ENCODE results near the gene SRRM1. TPM values are rescaled to one million over a fixed set of nuclear protein-coding genes. Genes with fewer than 3 reads are reported as not detected.

The SRRM1 gene
- total and polyA plus RNA-seq, 2 donors (not counting 3 experiments of a cell fraction or from before 2014, with no cell fraction given): 39.7 to 163 TPM

DNA sequence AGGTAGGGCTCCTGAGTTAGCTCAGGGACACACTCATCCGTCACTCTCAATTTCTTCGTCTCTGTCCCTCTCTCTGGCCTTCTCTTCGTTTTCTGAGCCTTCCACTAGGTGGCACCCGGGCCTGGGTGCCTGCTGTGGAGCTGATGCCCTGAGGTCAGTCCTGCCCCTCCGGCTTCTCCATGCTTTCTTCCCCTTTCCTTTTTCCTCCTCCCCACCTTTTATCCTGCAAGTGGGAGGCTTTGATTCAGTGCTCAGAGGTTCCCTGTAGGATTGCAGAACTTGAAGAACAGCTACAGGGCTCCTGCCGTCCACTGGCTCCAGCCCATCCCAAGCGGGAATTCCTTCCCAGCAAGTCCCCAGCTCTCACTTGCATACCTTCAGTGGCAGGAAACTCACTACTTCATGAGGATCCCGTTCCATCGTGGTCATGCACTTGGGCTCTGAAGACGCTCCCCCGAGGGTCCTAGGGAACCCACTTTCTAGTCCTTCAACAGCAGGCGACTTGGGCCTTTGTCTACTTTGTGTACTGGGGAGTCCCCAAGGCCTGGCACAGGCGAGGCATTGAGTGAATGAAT is 45.6 kb downstream of the SRRM1 start:
- no peaks in the 10 kb centered on the region for H3K9me1 ChIP-seq (replicated peaks; ENCODE audit: control insufficient read depth, extremely low read depth, insufficient read depth, low read length)
- peak; percentile 92 for FAIRE-seq
- H3K9me3 ChIP-seq (replicated peaks; ENCODE audit: control insufficient read depth, insufficient read depth, low read length): no peaks in the 10 kb centered on the region
- POLR2A ChIA-PET: interaction anchor here (0.7 to 2.7 kb wide), 3 partner anchors 58 to 142 kb away, joined by 3 to 34 read pairs (median 5); partner anchors contain the start of gene CLIC4
- H3K79me2 ChIP-seq (ENCODE audit: control insufficient read depth, insufficient read depth, low read length): no peaks in the 10 kb centered on the region
- H3K4me2 ChIP-seq (ENCODE audit: insufficient read depth, low read length): no peak overlapping the region
- peak; percentile 70 for DNase-seq (ENCODE audit: low read depth, low spot score)
- H3K9ac ChIP-seq (replicated peaks; ENCODE audit: extremely low read depth, insufficient read depth, low read length): no peak overlapping the region
- peak; percentile 88 to 92 for TF ChIP-seq CTCF (IDR thresholded peaks at IDR 0.05; ENCODE audit: extremely low read depth in 1 of 2, insufficient read depth in 1 of 2, low read depth in 1 of 2, low read length in 2 of 2)
- no peak for TF ChIP-seq POLR2AphosphoS5 (IDR thresholded peaks at IDR 0.05; ENCODE audit: insufficient read depth, low read depth, low read length)
- no peaks in the 10 kb centered on the region for H3K36me3 ChIP-seq (ENCODE audit: control insufficient read depth in 2 of 2, extremely low read depth in 1 of 2, insufficient read depth in 2 of 2, low read length in 2 of 2)
- H3K27me3 ChIP-seq (ENCODE audit: control insufficient read depth in 2 of 2, insufficient read depth in 2 of 2, low read length in 2 of 2): no peaks in the 10 kb centered on the region
- no peak overlapping the region for H3K27ac ChIP-seq (ENCODE audit: insufficient read depth, low read depth, low read length)
- no peaks in the 10 kb centered on the region for H4K20me1 ChIP-seq (replicated peaks; ENCODE audit: control insufficient read depth, extremely low read depth, insufficient read depth, low read length)
- CTCF ChIA-PET: interaction anchor here (0.6 to 6.3 kb wide), 53 partner anchors 9 to 208 kb away, joined by 3 to 283 read pairs (median 6); partner anchors contain the start of gene CLIC4
- H3K4me1 ChIP-seq (ENCODE audit: control insufficient read depth, extremely low read depth, insufficient read depth, low read length): peaks cover 9% of the 10 kb centered on the region
- dilution Hi-C loops (cut with MboI; ENCODE audit: extremely low pct_ligation_motif_present, low sequenced_read_pairs) (no loop called here), intact Hi-C loops (cut with micrococcal nuclease) (loop anchor here (1.0 to 2.0 kb wide), 5 partner anchors 32 to 210 kb away; partner anchors contain the start of gene CLIC4)
- H3K4me3 ChIP-seq (replicated peaks in 1 of 3; ENCODE audit: insufficient read depth in 1 of 3, low read depth in 1 of 3, low read length in 3 of 3): no peak overlapping the region
- peak overlapping the region; percentile 83 for H2AFZ ChIP-seq (ENCODE audit: low read depth, low read length)
- no TSS peak for BruUV-seq (replicated peaks)

DNA sequence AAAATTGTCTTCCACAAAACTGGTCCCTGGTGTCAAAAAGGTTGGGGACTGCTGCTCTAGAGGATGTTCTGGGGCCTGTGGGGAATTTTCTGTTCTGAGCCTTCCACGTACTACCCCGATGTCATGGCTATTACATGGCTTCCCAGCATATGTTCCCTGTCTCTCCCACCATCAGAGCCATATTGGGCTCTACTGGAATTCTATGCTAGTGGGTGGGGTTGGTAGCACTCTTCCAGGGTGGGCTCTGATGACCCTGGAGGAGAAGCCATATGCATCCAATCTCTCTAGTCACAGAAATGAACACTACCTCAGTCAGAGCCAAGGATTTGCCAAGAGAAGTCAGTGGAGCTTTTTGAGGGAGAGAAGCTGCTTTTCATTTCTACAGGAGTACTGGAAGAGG is 47.9 kb downstream of the SRRM1 start:
- dilution Hi-C loops (cut with MboI; ENCODE audit: extremely low pct_ligation_motif_present, low sequenced_read_pairs): no loop called here

More for the DNA sequence above, 47.9 kb downstream of the SRRM1 start:
- H3K4me2 ChIP-seq (ENCODE audit: insufficient read depth, low read length): no peak overlapping the region
- no peak for TF ChIP-seq CTCF (IDR thresholded peaks at IDR 0.05; ENCODE audit: extremely low read depth in 1 of 2, insufficient read depth in 1 of 2, low read depth in 1 of 2, low read length in 2 of 2)
- TF ChIP-seq POLR2AphosphoS5 (IDR thresholded peaks at IDR 0.05; ENCODE audit: insufficient read depth, low read depth, low read length): no peak
- no peak for TF ChIP-seq EZH2 (IDR thresholded peaks at IDR 0.05; ENCODE audit: borderline replicate concordance, low read depth, low read length, severe bottlenecking)
- no peak for TF ChIP-seq MYC (IDR thresholded peaks at IDR 0.05; ENCODE audit: low read depth, low read length)
- no peak for TF ChIP-seq MAX (IDR thresholded peaks at IDR 0.05; ENCODE audit: insufficient read depth, insufficient read length)
- no peak for TF ChIP-seq JUN (IDR thresholded peaks at IDR 0.05; ENCODE audit: borderline replicate concordance, insufficient read depth, insufficient read length, low read depth)
- TF ChIP-seq FOS (IDR thresholded peaks at IDR 0.05; ENCODE audit: borderline replicate concordance, insufficient read depth, low read length): no peak
- TF ChIP-seq GATA2 (IDR thresholded peaks at IDR 0.05; ENCODE audit: insufficient read depth, insufficient read length, low read depth, low read length): no peak
- no peak for TF ChIP-seq POLR2A (IDR thresholded peaks at IDR 0.05; ENCODE audit: low read depth, low read length)
- no peak overlapping the region for H3K4me3 ChIP-seq (replicated peaks in 1 of 3; ENCODE audit: insufficient read depth in 1 of 3, low read depth in 1 of 3, low read length in 3 of 3)
- POLR2A ChIA-PET: no interaction called here
- no peak overlapping the region for H3K9ac ChIP-seq (replicated peaks; ENCODE audit: extremely low read depth, insufficient read depth, low read length)
- no peak overlapping the region for H2AFZ ChIP-seq (ENCODE audit: low read depth, low read length)
- FAIRE-seq (no peak), DNase-seq (ENCODE audit: low read depth, low spot score) (no peak)
- H3K9me3 ChIP-seq (replicated peaks; ENCODE audit: control insufficient read depth, insufficient read depth, low read length): no peaks in the 10 kb centered on the region
- CTCF ChIA-PET: interaction anchor here (1.6 to 6.3 kb wide), 2 partner anchors 136 to 144 kb away, joined by 5 to 283 read pairs; no protein-coding TSS in a partner anchor
- intact Hi-C loops (cut with micrococcal nuclease): no loop called here
- H3K27me3 ChIP-seq (ENCODE audit: control insufficient read depth in 2 of 2, insufficient read depth in 2 of 2, low read length in 2 of 2): no peaks in the 10 kb centered on the region
- no peaks in the 10 kb centered on the region for H4K20me1 ChIP-seq (replicated peaks; ENCODE audit: control insufficient read depth, extremely low read depth, insufficient read depth, low read length)
- H3K4me1 ChIP-seq (ENCODE audit: control insufficient read depth, extremely low read depth, insufficient read depth, low read length): peaks cover 22% of the 10 kb centered on the region
- no peaks in the 10 kb centered on the region for H3K9me1 ChIP-seq (replicated peaks; ENCODE audit: control insufficient read depth, extremely low read depth, insufficient read depth, low read length)
- no peaks in the 10 kb centered on the region for H3K36me3 ChIP-seq (ENCODE audit: control insufficient read depth in 2 of 2, extremely low read depth in 1 of 2, insufficient read depth in 2 of 2, low read length in 2 of 2)
- no peaks in the 10 kb centered on the region for H3K79me2 ChIP-seq (ENCODE audit: control insufficient read depth, insufficient read depth, low read length)
- H3K27ac ChIP-seq (ENCODE audit: insufficient read depth, low read depth, low read length): no peak overlapping the region
- BruUV-seq (replicated peaks): no TSS peak

Data from endothelial cell of umbilical vein (primary cell).